ENCODE measurements around the gene PTPRN2.
"Not testable (repeated sequence)": the region's sequence is repeated elsewhere in the genome, so short reads cannot be mapped to it uniquely, and the experiment has no call there.

PTPRN2 gene

GRCh38 chr7:157847756-157848487 lies 739.7 kb downstream of the PTPRN2 start:
- not testable (repeated sequence) for DNase-seq

- DNase-seq: not testable (repeated sequence)
These were observed 740.9 kb downstream of the PTPRN2 start for GRCh38 chr7:157846746-157847145.

GRCh38 chr7:157846271-157846670 lies 741.4 kb downstream of the PTPRN2 start:
- DNase-seq: no peak

GRCh38 chr7:157845203-157845835 lies 742.3 kb downstream of the PTPRN2 start:
- no peak for DNase-seq

- DNase-seq: no peak
These were observed 743.0 kb downstream of the PTPRN2 start for GRCh38 chr7:157844611-157845010.

GRCh38 chr7:157844141-157844540 lies 743.5 kb downstream of the PTPRN2 start:
- DNase-seq: no peak

DNA sequence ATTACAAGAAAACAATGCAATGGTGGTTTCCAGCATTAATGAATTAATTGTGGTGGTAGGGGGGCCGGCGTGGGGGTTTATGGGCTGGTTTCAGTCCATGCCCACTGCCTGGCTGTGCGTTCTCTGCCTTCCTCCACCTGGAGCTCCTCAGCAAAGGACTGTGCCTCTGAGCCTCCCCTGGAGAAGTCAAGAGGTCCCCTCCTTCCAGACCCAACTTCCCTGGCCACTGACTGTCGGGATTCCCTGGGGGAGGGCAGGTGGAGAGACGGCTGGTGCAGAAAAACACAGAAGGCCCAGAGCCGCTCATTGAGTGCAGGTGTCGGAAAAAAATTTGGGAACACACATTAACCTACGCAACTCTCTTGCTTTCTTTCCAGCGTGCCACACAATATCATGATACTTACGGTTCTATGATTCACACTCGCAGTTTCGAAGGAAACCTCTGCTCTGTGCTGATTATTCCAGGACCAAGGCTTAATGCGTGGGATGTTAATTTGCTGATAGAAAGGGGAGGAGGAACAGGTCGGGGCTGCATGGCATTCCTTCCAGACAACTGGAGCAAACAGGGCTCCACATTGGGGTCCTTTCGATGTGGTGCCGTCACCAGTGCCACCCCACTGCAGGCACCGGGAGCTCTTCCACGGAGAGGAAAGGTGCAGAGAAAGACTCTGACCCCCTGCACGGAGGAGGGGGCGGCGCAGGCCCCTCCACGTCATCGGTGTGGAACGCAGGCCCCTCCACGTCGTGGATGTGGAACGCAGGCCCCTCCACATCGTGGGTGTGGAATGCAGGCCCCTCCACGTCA lies 744.1 kb downstream of the PTPRN2 start:
- DNase-seq: no peak

GRCh38 chr7:157841773-157842370 lies 745.8 kb downstream of the PTPRN2 start:
- no peak for DNase-seq

DNA sequence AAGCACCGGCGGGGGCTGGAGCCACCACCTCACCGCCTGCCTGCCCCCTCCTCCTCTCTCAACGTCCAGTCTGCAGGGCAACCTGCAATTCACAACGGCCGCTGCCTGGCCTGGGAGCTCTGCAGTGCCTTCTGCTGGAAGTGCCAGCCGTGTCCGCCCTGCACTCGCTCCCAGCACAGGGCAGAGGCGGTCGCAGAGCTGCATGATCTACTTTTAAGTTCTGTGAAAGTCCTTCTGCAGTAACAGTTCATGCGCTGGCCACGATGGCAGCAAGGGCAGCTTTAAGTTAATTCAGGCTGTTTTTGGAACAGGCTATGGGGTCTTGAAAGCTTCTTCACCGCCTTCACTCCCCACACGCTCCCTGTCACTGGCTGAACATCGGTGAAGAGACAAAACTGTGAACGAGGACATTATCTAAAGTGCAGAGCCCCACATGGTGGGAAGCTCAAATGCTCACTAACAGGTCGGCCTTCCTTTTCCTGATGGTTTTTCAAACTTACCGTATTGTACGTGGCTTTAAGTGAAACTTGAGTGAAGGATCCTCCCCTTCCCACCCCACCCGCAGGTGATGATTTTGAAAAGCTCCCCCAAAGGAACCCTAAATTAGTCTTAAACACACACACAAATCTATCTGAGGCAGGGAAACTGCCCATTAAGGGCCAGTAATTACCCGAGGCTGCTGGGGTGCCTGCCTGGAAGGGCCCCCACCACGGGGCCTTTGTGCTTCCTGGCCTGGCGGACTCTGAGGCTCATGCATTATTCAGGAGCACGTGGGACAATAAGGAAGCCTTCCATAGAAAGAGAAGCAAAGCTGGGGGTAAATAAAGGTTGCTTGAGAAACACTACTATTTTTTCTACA lies 746.5 kb downstream of the PTPRN2 start:
- DNase-seq: no peak

- DNase-seq: no peak
These were observed 747.3 kb downstream of the PTPRN2 start for GRCh38 chr7:157840174-157840913.

DNA sequence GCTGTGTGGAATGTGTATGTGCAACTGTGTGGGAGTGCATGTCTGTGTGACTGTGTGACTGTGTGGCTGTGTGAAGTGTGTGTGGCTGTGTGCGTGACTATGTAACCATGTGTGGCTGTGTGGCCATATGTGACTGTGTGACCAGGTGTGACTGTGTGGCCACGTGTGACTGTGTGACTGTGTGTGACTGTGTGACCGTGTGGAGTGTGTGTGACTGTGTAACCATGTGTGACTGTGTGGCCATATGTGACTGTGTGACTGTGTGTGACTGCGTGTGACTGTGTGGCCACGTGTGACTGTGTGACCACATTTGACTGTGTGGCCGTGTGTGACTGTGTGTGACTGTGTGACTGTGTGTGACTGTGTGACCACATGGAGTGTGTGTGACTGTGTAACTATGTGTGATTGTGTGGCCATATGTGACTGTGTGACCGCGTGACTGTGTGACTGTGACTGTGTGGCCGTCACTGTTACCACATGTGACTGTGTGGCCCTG lies 747.9 kb downstream of the PTPRN2 start:
- DNase-seq: no peak

DNA sequence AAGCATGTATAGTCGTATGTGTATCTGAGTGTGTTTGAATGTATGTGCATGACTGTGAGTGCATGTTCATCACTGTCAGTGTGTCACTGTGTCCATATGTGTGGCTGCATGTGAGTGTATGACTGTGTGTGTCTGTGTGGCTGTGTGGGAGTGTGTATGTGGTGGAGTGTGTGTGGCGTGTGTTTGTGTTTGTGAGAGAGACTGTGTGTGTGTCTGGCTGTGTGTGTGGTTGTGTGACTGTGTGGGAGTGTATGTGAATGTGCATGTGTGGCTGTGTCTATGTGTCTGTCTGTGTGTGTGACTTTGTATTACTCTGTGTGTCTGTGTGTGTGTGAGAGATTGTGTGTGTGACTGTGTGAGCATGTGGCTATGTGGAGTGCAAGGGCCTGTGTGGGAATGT lies 748.4 kb downstream of the PTPRN2 start:
- DNase-seq: no peak

DNA sequence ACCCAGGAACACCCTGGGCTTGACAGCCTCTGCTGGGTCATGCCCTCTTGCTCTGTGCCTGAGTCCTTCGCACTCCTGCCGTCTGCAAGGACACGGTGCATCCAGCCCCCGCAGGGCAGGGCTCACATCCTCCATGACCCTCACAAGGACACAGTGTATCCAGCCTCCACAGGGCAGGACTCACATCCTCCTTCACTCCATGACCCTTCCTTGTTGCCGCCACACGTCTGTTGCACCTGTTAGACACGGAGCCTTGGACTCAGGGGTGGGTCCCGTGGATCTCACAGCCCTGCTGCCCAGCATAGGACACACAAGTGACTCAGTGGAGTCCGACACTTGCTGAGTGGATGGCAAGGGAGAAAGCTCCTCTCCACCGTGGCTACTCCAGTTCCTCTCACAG lies 750.1 kb downstream of the PTPRN2 start:
- DNase-seq: no peak

DNA sequence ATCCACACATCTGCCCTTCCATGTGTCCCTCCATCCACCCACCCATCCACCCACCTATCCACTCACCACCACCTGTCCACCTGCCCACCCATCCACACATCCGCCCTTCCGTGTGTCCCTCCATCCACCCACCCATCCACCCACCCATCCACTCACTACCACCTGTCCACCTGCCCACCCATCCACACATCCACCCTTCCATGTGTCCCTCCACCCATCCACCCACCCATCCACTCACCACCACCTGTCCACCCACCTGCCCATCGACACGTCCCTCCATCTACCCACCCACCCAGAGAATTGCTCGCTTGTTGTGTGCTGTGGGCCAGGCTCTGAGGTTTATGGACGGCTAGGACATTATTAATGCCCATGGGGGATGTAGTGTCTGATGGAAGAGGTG lies 750.6 kb downstream of the PTPRN2 start:
- no peak for DNase-seq

GRCh38 chr7:157834501-157835163 lies 753.0 kb downstream of the PTPRN2 start:
- no peak for DNase-seq

DNA sequence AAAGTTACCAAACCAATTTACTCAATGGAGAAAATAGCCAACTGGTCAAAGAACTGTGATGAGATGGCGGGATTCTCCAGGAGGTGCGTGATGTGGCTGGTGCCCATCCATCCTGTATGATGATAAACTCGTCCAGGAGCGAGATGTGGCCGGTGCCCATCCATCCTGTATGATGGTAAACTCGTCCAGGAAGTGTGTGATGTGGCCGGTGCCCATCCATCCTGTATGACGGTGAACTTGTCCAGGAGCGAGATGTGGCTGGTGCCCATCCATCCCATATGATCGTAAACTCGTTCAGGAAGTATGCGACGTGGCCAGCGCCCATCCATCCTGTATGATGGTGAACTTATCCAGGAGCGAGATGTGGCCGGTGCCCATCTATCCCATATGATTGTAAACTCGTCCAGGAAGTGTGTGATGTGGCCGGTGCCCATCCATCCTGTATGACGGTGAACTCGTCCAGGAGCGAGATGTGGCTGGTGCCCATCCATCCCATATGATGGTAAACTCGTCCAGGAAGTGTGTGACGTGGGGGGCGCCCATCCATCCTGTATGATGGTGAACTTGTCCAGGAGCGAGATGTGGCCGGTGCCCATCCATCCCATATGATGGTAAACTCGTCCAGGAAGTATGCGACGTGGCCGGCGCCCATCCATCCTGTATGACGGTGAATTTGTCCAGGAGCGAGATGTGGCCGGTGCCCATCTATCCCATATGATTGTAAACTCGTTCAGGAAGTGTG lies 754.6 kb downstream of the PTPRN2 start:
- no peak for DNase-seq

DNA sequence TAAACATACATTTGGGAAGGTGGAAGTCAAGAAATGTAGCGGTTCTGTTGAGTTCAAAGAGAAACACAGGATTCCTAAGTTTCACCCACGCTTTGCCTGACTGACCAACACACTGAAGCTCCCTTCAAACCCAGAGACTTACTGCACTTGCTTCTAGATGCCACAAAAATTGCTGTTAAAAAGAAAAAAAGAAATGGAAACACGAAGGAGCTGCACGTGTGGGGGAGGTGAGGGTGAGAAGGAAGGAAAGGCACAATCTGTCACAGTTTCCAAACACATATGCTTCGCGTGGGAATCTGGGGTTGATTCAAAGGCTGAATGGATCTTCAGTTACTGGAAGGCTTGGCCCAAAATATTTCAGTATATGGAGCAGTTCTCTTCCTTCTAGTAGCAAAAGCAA lies 755.2 kb downstream of the PTPRN2 start:
- DNase-seq: no peak

DNA sequence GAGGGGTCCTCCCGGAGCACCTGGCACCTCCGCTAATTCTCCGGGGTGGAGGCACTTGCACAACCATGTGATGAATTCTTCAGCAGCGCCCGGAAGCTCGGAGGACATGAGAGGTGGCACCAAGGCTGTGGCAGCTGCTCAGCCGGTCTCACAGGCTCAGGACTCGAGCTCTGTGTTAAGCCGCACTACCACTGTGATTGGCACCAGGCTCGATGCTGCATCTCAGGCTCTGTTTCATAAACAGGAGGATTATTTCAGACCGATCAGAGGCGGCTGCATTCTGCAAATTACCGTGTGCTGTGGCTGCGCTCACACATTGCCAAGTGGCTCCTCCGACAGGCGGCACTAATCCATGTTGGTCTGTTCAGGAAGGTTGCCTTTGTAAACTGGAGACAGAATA lies 755.6 kb downstream of the PTPRN2 start:
- peak in 1 of 2 experiments; percentile 19 for DNase-seq

- DNase-seq: no peak
These were observed 756.3 kb downstream of the PTPRN2 start for GRCh38 chr7:157831143-157831905.

Measured in NCI-H524 (cell line).